DMS53 (cell line): ENCODE results near the gene TALDO1.

Experiments used
- DNase-seq: peaks from one replicate; lab custom pipeline; 2025; lab: John Stamatoyannopoulos, UW

TALDO1 gene

GRCh38 chr11:747158-748006 is at the start of gene TALDO1:
TALDO1 (plus strand) TSS chr11:747464; CDS start chr11:747482, 18 bp downstream.
- peak; percentile 98 for DNase-seq

- DNase-seq: no peak
Observed at GRCh38 chr11:697811-698311, 49.4 kb upstream of the TALDO1 start.

- DNase-seq: no peak
Observed at GRCh38 chr11:698493-699115, 48.7 kb upstream of the TALDO1 start.

- no peak for DNase-seq
Observed at GRCh38 chr11:699116-699508, 48.2 kb upstream of the TALDO1 start.

GRCh38 chr11:699753-700152 is 47.5 kb upstream of the TALDO1 start:
- DNase-seq: no peak

GRCh38 chr11:701741-702461 is 45.4 kb upstream of the TALDO1 start:
- DNase-seq: no peak

- peak; percentile 92 for DNase-seq
Observed at GRCh38 chr11:702462-703461, 44.5 kb upstream of the TALDO1 start.

GRCh38 chr11:703506-703905 is 43.8 kb upstream of the TALDO1 start:
- DNase-seq: no peak

- DNase-seq: no peak
Observed at GRCh38 chr11:704228-704674, 43.0 kb upstream of the TALDO1 start.

GRCh38 chr11:704781-705645 is 42.3 kb upstream of the TALDO1 start:
- DNase-seq: peak; percentile 98

GRCh38 chr11:705646-706438 is 41.4 kb upstream of the TALDO1 start, which contains the start of gene EPS8L2:
EPS8L2 (plus strand) TSS chr11:706231; CDS start chr11:709408, 3,177 bp downstream.
- DNase-seq: peak; percentile 89

GRCh38 chr11:706439-706956 is 40.8 kb upstream of the TALDO1 start:
- DNase-seq: peak; percentile 74

- peak; percentile 73 for DNase-seq
Observed at GRCh38 chr11:706957-707816, 40.1 kb upstream of the TALDO1 start.

GRCh38 chr11:707817-708420 is 39.3 kb upstream of the TALDO1 start:
- DNase-seq: no peak

- no peak for DNase-seq
Observed at GRCh38 chr11:708511-708910, 38.8 kb upstream of the TALDO1 start.

GRCh38 chr11:709109-709997 is 37.9 kb upstream of the TALDO1 start:
- DNase-seq: no peak

GRCh38 chr11:714436-714835 is 32.8 kb upstream of the TALDO1 start:
- DNase-seq: no peak
